B cell (primary cell): ENCODE results near the gene MOB3A. TPM values are rescaled to one million over a fixed set of nuclear protein-coding genes. Genes with fewer than 3 reads are reported as not detected.

Source experiments
- ATAC-seq: fragments of 200-7000 bp; cut with Tn5 transposase; one replicate; pipeline ENCODE4 v1.10.0; 2021; ENCODE audit warnings: low read depth, mild to moderate bottlenecking, moderate number of reproducible peaks, moderate library complexity
- CTCF ChIA-PET: fragments of 350-600 bp; sonication (Branson Sonifier 250); formaldehyde crosslinking; loops from one replicate; lab custom pipeline; 2021; ENCODE audit warnings: antibody characterized with exemption, inconsistent platforms; lab: Charles Lee
- POLR2A ChIA-PET: fragments of 350-600 bp; sonication (Branson Sonifier 250); formaldehyde crosslinking; loops from one replicate; lab custom pipeline; 2021; ENCODE audit warnings: antibody characterized with exemption; lab: Charles Lee
- DNase-seq: peaks from one replicate; pipeline ENCODE4 v3.0.0; 2013
- H2AFZ ChIP-seq: 2 replicates; pipeline ENCODE4 v1.6.1; 2012; ENCODE audit warnings: mild to moderate bottlenecking, low read depth, low read length; ENCODE audit not compliant: insufficient read depth, poor library complexity, severe bottlenecking
- H3K27ac ChIP-seq, 2 donors: 1 replicate in 1 of 2; 2 replicates in 1 of 2; pipeline ENCODE4 v1.5.1; 2012 to 2013; ENCODE audit warnings: low read length in 2 of 2, mild to moderate bottlenecking in 2 of 2, moderate library complexity in 1 of 2
- H3K27me3 ChIP-seq, 4 experiments: fragments of 200-600 bp in 1 of 4; sonication (generic) in 1 of 4; replicated peaks in 1 of 4; 1 replicate in 2 of 4; 2 replicates in 2 of 4; pipeline versions ENCODE4 v1.6.1 to v1.7.0; 2013 to 2016; ENCODE audit warnings: low read length in 3 of 4, mild to moderate bottlenecking in 2 of 4, mixed read lengths in 1 of 4, moderate library complexity in 1 of 4; ENCODE audit not compliant: insufficient read depth in 4 of 4, control insufficient read depth in 3 of 4; ENCODE audit errors: control extremely low read depth in 1 of 4
- H3K36me3 ChIP-seq, 2 experiments: replicated peaks in 1 of 2; 1 replicate in 1 of 2; 2 replicates in 1 of 2; pipeline versions ENCODE4 v1.6.1 to v1.7.1; 2013; ENCODE audit warnings: low read length in 1 of 2; ENCODE audit not compliant: insufficient read depth in 2 of 2, control insufficient read depth in 1 of 2; ENCODE audit errors: control extremely low read depth in 1 of 2, extremely low read depth in 1 of 2
- H3K4me1 ChIP-seq, 2 donors: fragments of 200-600 bp in 1 of 2; sonication (generic) in 1 of 2; 1 replicate in 1 of 2; 2 replicates in 1 of 2; pipeline versions ENCODE4 v1.5.1 to v1.6.1; 2013 to 2017; ENCODE audit warnings: low read length in 2 of 2; ENCODE audit not compliant: control insufficient read depth in 2 of 2, insufficient read depth in 2 of 2
- H3K4me2 ChIP-seq: replicated peaks from 2 replicates; pipeline ENCODE3; 2012; ENCODE audit warnings: mild to moderate bottlenecking, low read depth, low read length; ENCODE audit not compliant: poor library complexity, severe bottlenecking
- H3K4me3 ChIP-seq, 5 experiments: fragments of 200-600 bp in 1 of 5; sonication (generic) in 1 of 5; 1 replicate in 3 of 5; 2 replicates in 2 of 5; pipeline versions ENCODE4 v1.5.1 to v1.7.0; 2011 to 2016; ENCODE audit warnings: low read length in 4 of 5, mild to moderate bottlenecking in 4 of 5, low read depth in 2 of 5, control low read depth in 1 of 5, moderate library complexity in 1 of 5; ENCODE audit not compliant: insufficient read depth in 1 of 5; ENCODE audit errors: control extremely low read depth in 1 of 5, extremely low read depth in 1 of 5
- H3K79me2 ChIP-seq: fragments of 200-600 bp; sonication (generic); one replicate; pipeline ENCODE4 v1.6.0; 2016; ENCODE audit warnings: low read length; ENCODE audit not compliant: control insufficient read depth, insufficient read depth
- H3K9ac ChIP-seq: fragments of 200-600 bp; sonication (generic); 2 replicates; pipeline ENCODE4 v1.6.1; 2017; ENCODE audit warnings: mild to moderate bottlenecking, low read length, moderate library complexity
- H3K9me3 ChIP-seq, 3 donors: one replicate each; pipeline versions ENCODE4 v1.6.1 to v1.7.1; 2013; ENCODE audit warnings: low read length in 2 of 3; ENCODE audit not compliant: control insufficient read depth in 2 of 3, insufficient read depth in 1 of 3; ENCODE audit errors: control extremely low read depth in 1 of 3
- H4K20me1 ChIP-seq: 2 replicates; pipeline ENCODE4 v1.6.0; 2012; ENCODE audit warnings: mild to moderate bottlenecking, low read length; ENCODE audit not compliant: insufficient read depth, control insufficient read depth, poor library complexity, severe bottlenecking
- H3K27ac Mint-ChIP-seq: one replicate; pipeline ENCODE4 v1.8.0; 2021; ENCODE audit warnings: mixed read lengths
- H3K27me3 Mint-ChIP-seq: one replicate; pipeline ENCODE4 v1.8.0; 2021; ENCODE audit warnings: mixed read lengths
- H3K4me1 Mint-ChIP-seq: one replicate; pipeline ENCODE4 v1.8.0; 2021; ENCODE audit warnings: mixed read lengths
- H3K4me3 Mint-ChIP-seq: one replicate; pipeline ENCODE4 v1.8.0; 2021; ENCODE audit warnings: mixed read lengths
- H3K9me3 Mint-ChIP-seq: one replicate; pipeline ENCODE4 v1.8.0; 2022; ENCODE audit warnings: mixed read lengths; ENCODE audit not compliant: insufficient read depth
- EZH2 ChIP-seq: IDR thresholded peaks from 2 replicates; pipeline ENCODE4 v1.6.1; 2012; ENCODE audit warnings: borderline replicate concordance, low read depth, mild to moderate bottlenecking, moderate library complexity, low read length; ENCODE audit not compliant: insufficient read depth, poor library complexity, severe bottlenecking
- WGBS: methylation state at CpG from one replicate; pipeline ENCODE4 v1.1.5; 2013; ENCODE audit warnings: missing lambda C conversion rate; ENCODE audit not compliant: insufficient coverage; 5-methylcytosine and 5-hydroxymethylcytosine counted together
- intact Hi-C: fragments of 100-400 bp; cut with micrococcal nuclease; formaldehyde crosslinking; loops from one replicate; pipeline ENCODE4 v1.10.0; 2022
- polyA plus RNA-seq: library from polyadenylated mRNA; depleted of rRNA; stranded (reverse); fragments of >200 nt; gene quantifications from 2 replicates; pipeline ENCODE4 v1.2.3, GENCODE V29; 2012
- total RNA-seq, 2 donors: library from RNA; stranded (reverse); fragments of 120-200 nt in 1 of 2; gene quantifications; 1 replicate in 1 of 2; 2 replicates in 1 of 2; pipeline versions ENCODE4 v1.2.3 to v1.2.4, GENCODE V29; 2013 to 2022
- TF ChIP-seq, protein P1 (sequence below): fragments of 200-600 bp; IDR thresholded peaks from one replicate; pipeline ENCODE4 v1.8.0; 2022; ENCODE audit warnings: antibody characterized with exemption, mild to moderate bottlenecking

MOB3A gene
- total and polyA plus RNA-seq, 2 donors (not counting 1 experiment from before 2014, with no cell fraction given) = 190 to 228 TPM

DNA sequence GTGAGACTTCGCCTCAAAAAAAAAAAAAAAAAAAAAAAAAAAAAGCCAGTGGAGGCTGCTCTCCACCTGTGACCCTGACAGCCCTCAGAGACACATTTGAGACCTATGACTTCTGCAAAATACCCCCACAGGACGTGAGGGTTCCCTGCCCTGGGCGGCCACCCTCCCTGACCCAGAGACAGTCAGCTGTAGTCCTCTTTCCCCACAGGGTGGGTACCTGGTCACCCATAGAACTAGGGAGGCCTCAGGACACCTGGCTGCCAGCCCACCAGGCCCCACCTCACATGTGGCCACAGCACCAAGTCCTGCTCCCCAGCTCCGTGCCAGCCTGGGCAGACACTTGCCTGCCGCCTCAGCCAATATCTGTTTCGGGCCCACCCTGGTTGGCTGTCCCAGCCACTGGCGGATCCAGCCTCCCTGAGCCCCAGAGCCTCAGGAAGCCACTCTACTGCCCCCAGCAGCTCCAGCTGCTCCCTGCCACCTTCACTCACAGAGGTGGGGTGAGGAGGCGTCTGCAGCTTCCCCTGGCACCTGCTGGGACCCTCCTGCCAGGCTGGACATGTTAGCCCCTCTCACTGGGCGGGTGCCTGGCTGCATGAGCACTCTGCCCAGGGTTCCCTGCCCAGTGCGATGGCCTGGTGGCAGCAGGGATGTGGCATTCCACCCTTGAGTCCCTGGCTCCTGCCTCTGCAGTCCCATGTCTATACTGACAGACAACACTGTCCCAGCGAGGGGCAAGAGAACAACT is 52.0 kb downstream of the MOB3A start:
- Mint-ChIP-seq H3K4me1 (peaks cover 69% of the 10 kb centered on the region), H3K4me3 (peak overlapping the region; percentile 69), H3K27ac (peak overlapping the region; percentile 85), H3K27me3 (no peaks in the 10 kb centered on the region), H3K9me3 (no peaks in the 10 kb centered on the region)
- POLR2A ChIA-PET = interaction anchor here (0.5 to 7.4 kb wide), 7 partner anchors 10 to 124 kb away, joined by 3 to 69 read pairs (median 5); no protein-coding TSS in a partner anchor
- peak; percentile 77 for DNase-seq
- no peaks in the 10 kb centered on the region for H3K27me3 ChIP-seq
- no peak for TF ChIP-seq EZH2
- TF ChIP-seq, protein P1, sequence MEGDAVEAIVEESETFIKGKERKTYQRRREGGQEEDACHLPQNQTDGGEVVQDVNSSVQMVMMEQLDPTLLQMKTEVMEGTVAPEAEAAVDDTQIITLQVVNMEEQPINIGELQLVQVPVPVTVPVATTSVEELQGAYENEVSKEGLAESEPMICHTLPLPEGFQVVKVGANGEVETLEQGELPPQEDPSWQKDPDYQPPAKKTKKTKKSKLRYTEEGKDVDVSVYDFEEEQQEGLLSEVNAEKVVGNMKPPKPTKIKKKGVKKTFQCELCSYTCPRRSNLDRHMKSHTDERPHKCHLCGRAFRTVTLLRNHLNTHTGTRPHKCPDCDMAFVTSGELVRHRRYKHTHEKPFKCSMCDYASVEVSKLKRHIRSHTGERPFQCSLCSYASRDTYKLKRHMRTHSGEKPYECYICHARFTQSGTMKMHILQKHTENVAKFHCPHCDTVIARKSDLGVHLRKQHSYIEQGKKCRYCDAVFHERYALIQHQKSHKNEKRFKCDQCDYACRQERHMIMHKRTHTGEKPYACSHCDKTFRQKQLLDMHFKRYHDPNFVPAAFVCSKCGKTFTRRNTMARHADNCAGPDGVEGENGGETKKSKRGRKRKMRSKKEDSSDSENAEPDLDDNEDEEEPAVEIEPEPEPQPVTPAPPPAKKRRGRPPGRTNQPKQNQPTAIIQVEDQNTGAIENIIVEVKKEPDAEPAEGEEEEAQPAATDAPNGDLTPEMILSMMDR = no peak
- no peak overlapping the region for H3K4me3 ChIP-seq
- peaks cover 77 to 86% of the 10 kb centered on the region in 2 donors for H3K4me1 ChIP-seq
- intact Hi-C loops = loop anchor here (2.0 kb wide), 1 partner anchor 25 kb away; no protein-coding TSS in a partner anchor
- H3K79me2 ChIP-seq = peaks cover 86% of the 10 kb centered on the region
- H3K4me2 ChIP-seq = peak overlapping the region; percentile 92
- WGBS = 73% methylated on average over 10 of the region's 11 CpGs
- H2AFZ ChIP-seq = no peak overlapping the region
- CTCF ChIA-PET = interaction anchor here (0.8 kb wide), 1 partner anchor 26 kb away, joined by 5 read pairs; no protein-coding TSS in a partner anchor
- H3K9ac ChIP-seq = no peak overlapping the region
- H4K20me1 ChIP-seq = peaks cover 96% of the 10 kb centered on the region
- H3K36me3 ChIP-seq = peaks cover 0 to 88% of the 10 kb centered on the region in 2 experiments
- no peak for ATAC-seq
- peak overlapping the region; percentile 62 to 78 for H3K27ac ChIP-seq
- H3K9me3 ChIP-seq = peaks cover 0 to 3% (median 0%) of the 10 kb centered on the region in 3 donors

DNA sequence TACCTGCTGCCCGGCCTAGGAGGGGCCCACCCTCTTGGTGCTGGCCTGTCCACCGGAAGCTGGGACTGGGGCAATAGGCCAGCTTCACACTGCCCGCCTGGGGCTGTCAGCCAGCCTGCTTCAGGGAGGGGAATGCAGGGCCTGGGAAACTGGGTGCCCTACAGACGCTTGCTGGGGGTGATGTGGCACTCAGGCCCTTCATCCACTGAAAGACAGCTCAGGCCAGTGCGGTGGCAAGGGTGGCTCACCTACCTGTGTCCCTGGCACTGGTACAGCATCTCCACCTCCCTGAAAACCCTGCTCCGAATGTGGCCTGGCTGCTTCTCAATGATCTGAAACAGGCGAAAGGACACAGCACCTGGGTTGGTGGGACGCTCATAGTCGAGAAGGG is 52.9 kb downstream of the MOB3A start:
- Mint-ChIP-seq H3K4me3 (peak overlapping the region; percentile 64), H3K27me3 (no peaks in the 10 kb centered on the region), H3K27ac (peak overlapping the region; percentile 82), H3K4me1 (peaks cover 66% of the 10 kb centered on the region), H3K9me3 (no peaks in the 10 kb centered on the region)
- H3K27ac ChIP-seq = peak overlapping the region; percentile 98 to 99
- peak overlapping the region; percentile 92 for H3K4me2 ChIP-seq
- ChIA-PET CTCF (interaction anchor here (1.0 to 1.8 kb wide), 6 partner anchors 29 to 179 kb away, joined by 3 to 5 read pairs (median 4); no protein-coding TSS in a partner anchor), POLR2A (interaction anchor here (0.5 to 7.4 kb wide), 9 partner anchors 19 to 210 kb away, joined by 3 to 69 read pairs (median 4); no protein-coding TSS in a partner anchor)
- ATAC-seq (no peak), DNase-seq (no peak)
- H3K4me3 ChIP-seq = no peak overlapping the region
- peaks cover 0 to 3% (median 0%) of the 10 kb centered on the region in 3 donors for H3K9me3 ChIP-seq
- H4K20me1 ChIP-seq = peaks cover 95% of the 10 kb centered on the region
- peaks cover 77% of the 10 kb centered on the region for H3K79me2 ChIP-seq
- H3K4me1 ChIP-seq = peaks cover 68 to 77% of the 10 kb centered on the region in 2 donors
- TF ChIP-seq EZH2 = no peak
- TF ChIP-seq, protein P1 = no peak
- no peaks in the 10 kb centered on the region for H3K27me3 ChIP-seq
- H3K9ac ChIP-seq = no peak overlapping the region
- peaks cover 0 to 88% of the 10 kb centered on the region in 2 experiments for H3K36me3 ChIP-seq
- intact Hi-C loops = loop anchor here (2.0 kb wide), 1 partner anchor 24 kb away; no protein-coding TSS in a partner anchor
- no peak overlapping the region for H2AFZ ChIP-seq
- WGBS = 88% methylated on average over 9 of the region's 9 CpGs
